Endothelial cell (in vitro differentiated cells): ENCODE results near the gene RIMS3. TPM values are rescaled to one million over a fixed set of nuclear protein-coding genes. Genes with fewer than 3 reads are reported as not detected.
"Not testable (repeated sequence)": the region's sequence is repeated elsewhere in the genome, so short reads cannot be mapped to it uniquely, and the experiment has no call there.

ENCODE experiments used
- DNase-seq: peaks from one replicate; pipeline ENCODE4 v3.0.0; 2021; ENCODE audit warnings: low spot score
- H3K27ac Mint-ChIP-seq: one replicate; pipeline ENCODE4 v1.8.0; 2021; ENCODE audit warnings: mixed read lengths, inconsistent platforms; ENCODE audit not compliant: unreplicated experiment
- H3K27me3 Mint-ChIP-seq: one replicate; pipeline ENCODE4 v1.8.0; 2021; ENCODE audit warnings: mild to moderate bottlenecking, moderate library complexity, mixed read lengths, inconsistent platforms; ENCODE audit not compliant: unreplicated experiment
- H3K36me3 Mint-ChIP-seq: one replicate; pipeline ENCODE4 v1.8.0; 2021; ENCODE audit warnings: mild to moderate bottlenecking, low read depth, mixed read lengths, inconsistent platforms; ENCODE audit not compliant: unreplicated experiment
- H3K4me1 Mint-ChIP-seq: one replicate; pipeline ENCODE4 v1.8.0; 2021; ENCODE audit warnings: mild to moderate bottlenecking, mixed read lengths, inconsistent platforms; ENCODE audit not compliant: unreplicated experiment
- H3K4me3 Mint-ChIP-seq: one replicate; pipeline ENCODE4 v1.8.0; 2021; ENCODE audit warnings: mild to moderate bottlenecking, mixed read lengths, inconsistent platforms; ENCODE audit not compliant: unreplicated experiment
- H3K9me3 Mint-ChIP-seq: one replicate; pipeline ENCODE4 v1.8.0; 2021; ENCODE audit warnings: mixed read lengths, inconsistent platforms; ENCODE audit not compliant: unreplicated experiment
- CTCF ChIP-seq: fragments of 200-600 bp; sonication (generic); IDR thresholded peaks from one replicate; pipeline ENCODE4 v1.5.0; 2021; ENCODE audit warnings: antibody characterized with exemption; ENCODE audit not compliant: unreplicated experiment
- total RNA-seq: library from RNA; stranded (reverse); fragmentation: NEBNext Ultra II Directional; extraction: Animal tissue kit (Norgen Biotek cat#: 25700); gene quantifications from one replicate; pipeline ENCODE4 v1.2.1, GENCODE V29; 2021; ENCODE audit not compliant: unreplicated experiment

RIMS3 gene
- total RNA-seq, 1 donor from 2014 or later: 5.4 TPM

DNA sequence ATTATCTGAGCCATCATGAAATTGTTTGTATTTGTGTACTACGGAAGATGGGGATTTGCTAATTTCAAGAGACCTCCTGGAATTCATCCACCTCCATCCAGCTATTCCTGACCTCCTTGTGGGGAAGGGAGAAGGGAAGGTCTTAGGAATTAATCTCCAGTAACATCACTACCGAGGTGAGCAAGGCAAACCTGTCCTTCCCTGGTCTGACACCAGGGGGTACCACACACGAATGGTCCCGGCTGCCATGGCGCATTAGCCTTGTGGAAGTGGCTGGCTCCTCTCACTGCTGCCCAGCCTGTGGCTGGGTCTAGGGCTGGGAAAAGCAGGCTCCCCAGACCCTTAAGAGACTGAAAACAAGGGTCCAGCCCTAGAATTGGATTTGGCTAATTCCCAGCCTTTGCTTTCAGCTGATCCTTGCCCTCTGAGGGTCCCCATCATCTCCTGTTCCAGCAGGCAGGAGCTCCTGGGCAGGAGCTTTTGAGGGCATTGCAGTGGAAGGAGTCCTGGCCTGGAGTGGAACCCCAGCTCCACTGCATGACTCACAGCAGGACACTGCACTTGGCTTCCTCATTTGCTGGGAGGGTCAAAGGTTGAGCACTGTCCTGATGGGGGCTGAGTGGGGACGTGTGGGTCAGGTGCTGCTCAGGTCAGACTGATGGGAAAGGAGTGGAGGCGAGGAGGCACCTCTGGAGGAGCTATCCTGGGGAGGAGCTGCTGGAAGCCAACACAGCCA is 34.8 kb downstream of the RIMS3 start:
- no peaks in the 10 kb centered on the region for H3K4me1 Mint-ChIP-seq
- peaks cover 3% of the 10 kb centered on the region for H3K36me3 Mint-ChIP-seq
- no peaks in the 10 kb centered on the region for H3K9me3 Mint-ChIP-seq
- no peak overlapping the region for H3K4me3 Mint-ChIP-seq
- no peaks in the 10 kb centered on the region for H3K27me3 Mint-ChIP-seq
- H3K27ac Mint-ChIP-seq: no peak overlapping the region
- peak; percentile 77 for DNase-seq
- TF ChIP-seq CTCF: peak; percentile 71

DNA sequence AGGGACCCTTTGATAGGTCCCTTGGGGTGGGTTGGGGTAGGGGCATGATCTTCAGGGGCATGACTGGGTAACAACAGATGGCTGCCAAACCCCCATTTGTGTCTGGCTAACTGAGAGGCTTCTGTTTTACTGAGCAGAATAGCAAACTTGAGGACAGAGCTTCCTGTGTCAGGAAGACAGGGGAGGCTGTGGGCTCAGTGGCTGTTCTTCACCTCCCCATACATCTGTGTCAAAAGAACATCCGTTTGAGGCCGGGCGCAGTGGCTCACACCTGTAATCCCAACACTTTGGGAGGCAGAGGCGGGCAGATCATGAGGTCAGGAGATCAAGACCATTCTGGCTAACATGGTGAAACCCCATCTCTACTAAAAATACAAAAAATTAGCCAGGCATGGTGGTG is 35.9 kb downstream of the RIMS3 start:
- not testable (repeated sequence) for H3K27ac Mint-ChIP-seq, H3K36me3 Mint-ChIP-seq, H3K4me3 Mint-ChIP-seq, H3K9me3 Mint-ChIP-seq, H3K4me1 Mint-ChIP-seq, H3K27me3 Mint-ChIP-seq, DNase-seq

DNA sequence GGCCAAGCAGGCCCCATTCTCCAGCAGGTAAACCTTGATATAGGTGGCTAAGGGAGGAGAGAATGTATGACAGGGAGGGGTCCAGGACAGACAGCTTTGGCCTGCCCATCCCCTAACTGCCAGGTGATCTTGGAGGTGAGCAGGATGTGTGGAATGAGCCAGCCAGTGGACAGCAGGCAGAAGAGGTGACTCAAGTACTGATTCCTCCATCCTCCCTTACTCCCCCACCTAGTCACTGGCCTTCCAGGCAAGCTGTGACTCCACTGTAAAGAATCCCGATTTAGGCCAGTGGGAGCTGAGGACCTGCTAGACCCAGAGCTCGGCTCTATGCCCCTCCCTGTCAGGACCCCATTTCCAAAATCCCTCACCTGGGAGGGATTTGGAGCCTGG is 36.6 kb downstream of the RIMS3 start:
- Mint-ChIP-seq H3K27me3 (peaks cover 2% of the 10 kb centered on the region), H3K4me3 (no peak overlapping the region), H3K27ac (no peak overlapping the region), H3K36me3 (peaks cover 3% of the 10 kb centered on the region), H3K9me3 (no peaks in the 10 kb centered on the region), H3K4me1 (no peaks in the 10 kb centered on the region)
- DNase-seq: no peak
- no peak for TF ChIP-seq CTCF

DNA sequence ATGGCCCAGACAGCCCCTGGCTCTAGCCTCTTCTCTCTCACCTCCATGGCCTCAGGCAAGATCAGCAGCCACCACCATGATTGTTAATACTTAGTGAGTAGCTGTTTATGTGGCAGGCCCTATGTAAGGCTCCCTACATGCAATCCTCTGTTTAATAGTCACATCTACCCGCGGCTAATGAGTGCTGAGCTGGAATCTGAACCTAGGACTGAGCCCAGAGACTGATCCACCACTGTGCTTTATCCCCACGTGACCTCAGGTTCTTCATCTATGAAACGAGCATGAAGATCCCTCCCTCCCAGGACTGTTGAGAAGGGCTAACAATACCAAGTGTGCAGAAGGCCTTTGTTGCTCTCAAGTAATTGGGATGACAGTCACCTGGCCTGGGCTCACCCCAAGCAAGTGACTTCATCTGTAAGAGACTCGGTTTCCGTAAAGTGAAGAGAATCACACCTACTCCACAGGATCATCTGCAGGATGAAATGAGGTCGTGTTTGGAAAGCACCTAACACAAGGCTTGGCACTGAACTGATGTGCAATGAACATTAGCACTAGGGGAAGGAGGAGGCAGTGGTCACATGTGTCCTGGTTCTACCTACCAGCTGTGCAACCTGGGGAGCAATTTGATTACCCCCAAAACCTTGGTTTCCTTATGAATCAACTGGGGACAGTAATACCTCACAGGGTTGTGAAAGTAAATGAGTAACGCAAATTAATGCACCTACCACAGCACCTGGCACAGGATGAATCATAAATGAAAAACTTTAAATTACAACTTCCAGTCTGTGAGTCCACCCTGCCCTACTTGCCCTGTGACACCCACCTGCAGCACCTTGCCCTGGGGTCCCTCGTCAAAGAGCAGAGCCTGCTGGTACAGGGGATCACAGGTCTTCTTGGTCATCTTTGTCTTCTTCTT is 37.2 kb downstream of the RIMS3 start:
- no peak for DNase-seq
- Mint-ChIP-seq H3K9me3 (no peaks in the 10 kb centered on the region), H3K27me3 (peaks cover 2% of the 10 kb centered on the region), H3K36me3 (peaks cover 3% of the 10 kb centered on the region), H3K4me3 (no peak overlapping the region), H3K27ac (no peak overlapping the region), H3K4me1 (no peaks in the 10 kb centered on the region)
- no peak for TF ChIP-seq CTCF

GRCh38 chr1:40626383-40626770 is 39.1 kb downstream of the RIMS3 start:
- no peak for TF ChIP-seq CTCF
- no peaks in the 10 kb centered on the region for H3K4me1 Mint-ChIP-seq
- no peak overlapping the region for H3K27ac Mint-ChIP-seq
- H3K9me3 Mint-ChIP-seq: no peaks in the 10 kb centered on the region
- no peak overlapping the region for H3K4me3 Mint-ChIP-seq
- H3K27me3 Mint-ChIP-seq: peaks cover 2% of the 10 kb centered on the region
- no peak for DNase-seq
- H3K36me3 Mint-ChIP-seq: peaks cover 3% of the 10 kb centered on the region
